GM12878 (cell line): ENCODE data around the gene HMGB2. TPM values are rescaled to one million over a fixed set of nuclear protein-coding genes. Genes with fewer than 3 reads are reported as not detected.

Experiments
- ATAC-seq: fragments of 200-7000 bp; cut with Tn5 transposase; 3 replicates; pipeline ENCODE4 v1.9.1; 2020; ENCODE audit warnings: mild to moderate bottlenecking, moderate library complexity
- BruUV-seq: library from RNA; stranded (reverse); fragments of 400-500 nt; replicated peaks from 2 replicates; lab custom pipeline; 2021; lab: Mats Ljungman, UMichigan
- CTCF ChIA-PET: fragments of 300-600 bp; sonication (Branson Sonifier 250); formaldehyde crosslinking; extraction: SDS; loops from one replicate; lab custom pipeline; 2021; ENCODE audit warnings: inconsistent platforms; lab: Yijun Ruan, JAX
- POLR2A ChIA-PET: fragments of 350-600 bp; formaldehyde crosslinking; extraction: SDS; loops from one replicate; lab custom pipeline; 2021; ENCODE audit warnings: inconsistent platforms; lab: Charles Lee
- RAD21 ChIA-PET: fragments of 300-600 bp; sonication (Branson Sonifier 250); formaldehyde crosslinking; loops from one replicate; lab custom pipeline; 2023; ENCODE audit warnings: antibody characterized with exemption; ENCODE audit not compliant: unreplicated experiment; lab: Charles Lee
- SMC1A ChIA-PET: fragments of 300-600 bp; sonication (Branson Sonifier 250); formaldehyde crosslinking; loops from one replicate; lab custom pipeline; 2023; ENCODE audit not compliant: unreplicated experiment, uncharacterized antibody; lab: Charles Lee
- DNase-seq: peaks from one replicate; pipeline ENCODE4 v3.0.0-alpha.2; 2011; ENCODE audit warnings: low read depth, low spot score
- FAIRE-seq: peaks from 3 replicates; lab custom pipeline; 2011; peaks lifted over from hg19 to GRCh38; lab: Jason Lieb, UNC
- H2AFZ ChIP-seq: 2 replicates; pipeline ENCODE4 v1.6.0; 2011; ENCODE audit warnings: low read depth, low read length, control low read depth; ENCODE audit not compliant: control insufficient read depth
- H3K27ac ChIP-seq: 2 replicates; pipeline ENCODE4 v1.5.1; 2011; ENCODE audit warnings: control low read depth; ENCODE audit not compliant: control insufficient read depth, insufficient read depth
- H3K27me3 ChIP-seq, 2 experiments: replicated peaks in 1 of 2; 2 replicates each; pipeline versions ENCODE4 v1.6.0 to v1.6.1; 2011; ENCODE audit warnings: low read length in 1 of 2; ENCODE audit not compliant: control insufficient read depth in 2 of 2, insufficient read depth in 2 of 2
- H3K36me3 ChIP-seq, 2 experiments: 2 replicates each; pipeline ENCODE4 v1.5.1; 2011; ENCODE audit warnings: low read length in 1 of 2; ENCODE audit not compliant: control insufficient read depth in 2 of 2, insufficient read depth in 2 of 2
- H3K4me1 ChIP-seq: 2 replicates; pipeline ENCODE4 v1.6.1; 2011; ENCODE audit warnings: mild to moderate bottlenecking, low read length, moderate library complexity, mixed read lengths; ENCODE audit not compliant: control insufficient read depth, insufficient read depth
- H3K4me2 ChIP-seq: 2 replicates; pipeline ENCODE4 v1.6.0; 2011; ENCODE audit warnings: control low read depth; ENCODE audit not compliant: control insufficient read depth, insufficient read depth
- H3K4me3 ChIP-seq: fragments of 200-600 bp; sonication (generic); 2 replicates; pipeline ENCODE4 v1.5.1; 2016
- H3K79me2 ChIP-seq: 2 replicates; pipeline ENCODE4 v1.6.0; 2011; ENCODE audit warnings: low read length; ENCODE audit not compliant: control insufficient read depth, insufficient read depth
- H3K9ac ChIP-seq: 2 replicates; pipeline ENCODE4 v1.8.0; 2011; ENCODE audit warnings: low read length, control low read depth, mixed read lengths; ENCODE audit not compliant: control insufficient read depth, insufficient read depth
- H3K9me3 ChIP-seq: replicated peaks from 3 replicates; pipeline ENCODE4 v1.5.1; 2011; ENCODE audit warnings: mild to moderate bottlenecking, low read length; ENCODE audit not compliant: control insufficient read depth, insufficient read depth
- H4K20me1 ChIP-seq: 2 replicates; pipeline ENCODE4 v1.6.0; 2011; ENCODE audit not compliant: control insufficient read depth, insufficient read depth
- ETV6 ChIP-seq, 2 experiments: fragments of 450-650 bp in 1 of 2; IDR thresholded peaks in 1 of 2; conservative IDR thresholded peaks in 1 of 2; 2 replicates each; pipeline ENCODE4 v1.6.1; 2014; ENCODE audit warnings: antibody characterized with exemption in 1 of 2, borderline replicate concordance in 1 of 2, low read depth in 1 of 2, mild to moderate bottlenecking in 1 of 2, moderate library complexity in 1 of 2
- FOXM1 ChIP-seq: IDR thresholded peaks from 2 replicates; pipeline ENCODE4 v1.6.1; 2012; ENCODE audit warnings: low read depth, mild to moderate bottlenecking, inconsistent platforms, low read length, moderate library complexity
- MAX ChIP-seq: IDR thresholded peaks from 2 replicates; pipeline ENCODE4 v1.6.1; 2012; ENCODE audit warnings: low read depth, low read length, improper control_type of control experiment
- SIN3A ChIP-seq: IDR thresholded peaks from 2 replicates; pipeline ENCODE4 v1.6.1; 2012; ENCODE audit warnings: low read depth, low read length, improper control_type of control experiment
- WGBS: methylation state at CpG from one replicate; pipeline ENCODE4 v1.1.6; 2016; ENCODE audit warnings: low lambda C conversion rate; ENCODE audit not compliant: insufficient replicate concordance, insufficient coverage; ENCODE audit errors: missing lambda C conversion rate; 5-methylcytosine and 5-hydroxymethylcytosine counted together
- in situ Hi-C: fragments of 300-500 bp; cut with MboI; formaldehyde crosslinking; loops from 9 replicates; pipeline ENCODE4 v1.14.3; 2018; ENCODE audit warnings: mixed read lengths
- intact Hi-C: fragments of 100-400 bp; cut with micrococcal nuclease; formaldehyde crosslinking; loops from one replicate; pipeline ENCODE4 v1.14.2; 2022; ENCODE audit not compliant: unreplicated experiment
- polyA plus RNA-seq, 11 experiments: library from polyadenylated mRNA; depleted of rRNA in 4 of 11; unstranded in 6 of 11; stranded (reverse) in 5 of 11; fragments of >200 nt; fragmentation: Nextera tagmentation in 4 of 11; fragmentation: Illumina TruSeq in 1 of 11; extraction: Ambion mirVana in 4 of 11; extraction: Trizol in 1 of 11; gene quantifications; 1 replicate in 1 of 11; 2 replicates in 10 of 11; pipeline versions ENCODE4 v1.2.1 to v1.2.3, GENCODE V29; 2011 to 2016; ENCODE audit warnings: inconsistent platforms in 2 of 11, missing spikeins in 2 of 11, low read depth in 1 of 11
- total RNA-seq, 4 experiments: library from RNA; depleted of rRNA in 3 of 4; stranded (reverse); fragments of >200 nt in 3 of 4; fragmentation: Illumina TruSeq in 1 of 4; extraction: Trizol in 1 of 4; gene quantifications; 2 replicates each; pipeline versions ENCODE4 v1.2.1 to v1.2.3, GENCODE V29; 2013 to 2021

HMGB2 gene
- total and polyA plus RNA-seq, 10 of the 15 experiments (the other 5 are each of a cell fraction or from before 2014, with no cell fraction given), result 260 to 961 (median 668) TPM

DNA sequence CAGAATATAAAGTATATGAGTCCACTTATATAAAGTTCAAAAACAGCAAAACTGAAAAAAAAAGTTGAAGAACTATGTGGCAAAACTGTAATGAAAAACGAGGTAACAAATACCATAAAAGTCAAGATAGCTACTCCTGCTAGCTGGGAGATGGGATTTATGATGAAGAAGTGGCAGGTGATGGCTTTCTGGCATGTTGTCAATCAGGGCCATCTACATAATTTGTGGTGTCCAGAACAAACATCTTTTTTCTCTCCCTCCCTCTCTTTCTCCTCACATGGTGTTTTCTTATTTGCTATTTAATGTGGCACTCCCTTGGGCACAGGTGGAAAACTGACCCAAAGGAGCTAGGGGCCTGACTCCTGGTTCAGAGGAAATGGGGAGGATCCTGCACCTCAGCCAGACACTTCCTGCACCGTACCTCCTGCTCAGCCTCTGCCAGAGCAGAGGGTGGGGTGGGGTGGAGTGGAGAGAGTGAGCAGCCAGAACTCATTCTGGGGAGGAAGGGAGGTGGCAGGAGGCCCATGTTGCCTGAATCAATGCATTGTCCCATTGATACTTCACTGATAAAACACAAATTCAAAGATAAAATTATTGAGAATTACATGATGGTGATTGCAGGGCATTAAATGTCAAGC, 31.3 kb upstream of the HMGB2 start:
- Histone ChIP-seq H2AFZ (no peak overlapping the region), H3K79me2 (peaks cover 28% of the 10 kb centered on the region), H3K9me3 (no peaks in the 10 kb centered on the region), H3K4me1 (peaks cover 8% of the 10 kb centered on the region), H3K36me3 (no peaks in the 10 kb centered on the region), H4K20me1 (no peaks in the 10 kb centered on the region), H3K27me3 (no peaks in the 10 kb centered on the region), H3K4me3 (no peak overlapping the region), H3K9ac (no peak overlapping the region), H3K27ac (no peak overlapping the region), H3K4me2 (peak overlapping the region; percentile 17; the same call in 1 of the 2 replicates)
- ChIA-PET SMC1A (interaction anchor here (1.2 to 1.5 kb wide), 3 partner anchors 13 to 30 kb away, joined by 3 to 5 read pairs (median 3); no protein-coding TSS in a partner anchor), CTCF (interaction anchor here (1.1 to 1.4 kb wide), 3 partner anchors 26 to 63 kb away, joined by 3 to 4 read pairs (median 3); no protein-coding TSS in a partner anchor), POLR2A (interaction anchor here (14.6 kb wide), 1 partner anchor 31 kb away, joined by 472 read pairs; the partner anchor contains the start of gene HMGB2), RAD21 (interaction anchor here (1.2 kb wide), 1 partner anchor 47 kb away, joined by 3 read pairs; no protein-coding TSS in a partner anchor)
- DNase-seq, result no peak
- in situ Hi-C loops (loop anchor here (5.0 kb wide), 1 partner anchor 33 kb away; the partner anchor contains the start of gene HMGB2), intact Hi-C loops (loop anchor here (5.0 kb wide), 1 partner anchor 198 kb away; the partner anchor contains the start of gene GALNT7)
- WGBS, result 23% methylated on average over 2 of the region's 2 CpGs
- BruUV-seq, result no TSS peak
- ATAC-seq, result no peak
- TF ChIP-seq SIN3A (no peak), MAX (no peak), ETV6 (conservative IDR thresholded peaks at IDR 0.05 in 1 of 2, IDR thresholded peaks at IDR 0.05 in 1 of 2; ENCODE audit: borderline replicate concordance in 1 of 2, low read depth in 1 of 2) (no peak)
- no peak for FAIRE-seq

DNA sequence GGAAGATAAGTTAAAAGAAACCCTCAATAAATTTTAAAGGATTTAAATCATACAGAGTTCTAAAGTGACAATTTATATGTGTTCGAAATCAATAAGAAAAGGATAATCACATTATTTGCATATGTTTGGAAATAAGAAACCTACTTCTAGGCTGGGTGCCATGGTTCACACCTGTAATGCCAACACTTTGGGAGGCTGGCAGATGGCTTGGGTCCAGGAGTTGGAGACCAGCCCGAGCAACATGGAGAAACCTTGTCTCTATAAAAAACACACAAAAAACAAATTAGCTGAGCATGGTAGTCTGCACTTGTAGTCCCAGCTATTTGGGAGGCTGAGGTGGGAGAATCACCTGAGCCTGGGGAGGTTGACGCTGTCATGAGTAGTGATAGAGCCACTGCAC, 28.5 kb upstream of the HMGB2 start:
- Histone ChIP-seq H3K4me3 (no peak overlapping the region), H3K9me3 (no peaks in the 10 kb centered on the region), H3K4me2 (no peak overlapping the region), H3K79me2 (peaks cover 14% of the 10 kb centered on the region), H3K27ac (no peak overlapping the region), H3K36me3 (no peaks in the 10 kb centered on the region), H3K27me3 (no peaks in the 10 kb centered on the region), H2AFZ (no peak overlapping the region), H3K9ac (no peak overlapping the region), H4K20me1 (no peaks in the 10 kb centered on the region), H3K4me1 (peaks cover 3% of the 10 kb centered on the region)
- no peak for TF ChIP-seq FOXM1
- intact Hi-C loops, result no loop called here
- DNase-seq (no peak), FAIRE-seq (no peak), ATAC-seq (no peak)
- 96% methylated on average over 3 of the region's 3 CpGs for WGBS
- ChIA-PET RAD21 (no interaction called here), POLR2A (no interaction called here), CTCF (interaction anchor here (1.9 kb wide), 1 partner anchor 61 kb away, joined by 4 read pairs; no protein-coding TSS in a partner anchor), SMC1A (interaction anchor here (0.6 to 1.5 kb wide), 2 partner anchors 9 to 159 kb away, joined by 3 to 4 read pairs; no protein-coding TSS in a partner anchor)
- in situ Hi-C loops, result no loop called here
- BruUV-seq, result no TSS peak
